ENCODE results near the gene CCDC38. TPM values are rescaled to one million over a fixed set of nuclear protein-coding genes. Genes with fewer than 3 reads are reported as not detected.
A peak's percentile ranks its signal among the peaks of the same experiment; 100 is the strongest.
"Not testable (repeated sequence)": the region's sequence is repeated elsewhere in the genome, so short reads cannot be mapped to it uniquely, and the experiment has no call there.

CCDC38 gene
- total RNA-seq, 1 donor from 2014 or later = not detected

GRCh38 chr12:95976416-95976832, 34.0 kb upstream of the CCDC38 start:
- FAIRE-seq (no peak), DNase-seq (ENCODE audit: low read depth) (peak; percentile 43)
- no peak for TF ChIP-seq CTCF (IDR thresholded peaks at IDR 0.05; ENCODE audit: insufficient read depth, low read length, severe bottlenecking)
- Histone ChIP-seq H3K4me3 (ENCODE audit: low read depth, low read length) (no peak overlapping the region), H3K36me3 (ENCODE audit: control insufficient read depth, insufficient read depth, low read length) (no peaks in the 10 kb centered on the region), H3K27me3 (ENCODE audit: control insufficient read depth, insufficient read depth, low read length) (no peaks in the 10 kb centered on the region)

- H3K4me3 ChIP-seq (ENCODE audit: low read depth, low read length) = no peak overlapping the region
- TF ChIP-seq CTCF (IDR thresholded peaks at IDR 0.05; ENCODE audit: insufficient read depth, low read length, severe bottlenecking) = no peak
- DNase-seq (ENCODE audit: low read depth) (no peak), FAIRE-seq (no peak)
- no peaks in the 10 kb centered on the region for H3K36me3 ChIP-seq (ENCODE audit: control insufficient read depth, insufficient read depth, low read length)
- H3K27me3 ChIP-seq (ENCODE audit: control insufficient read depth, insufficient read depth, low read length) = no peaks in the 10 kb centered on the region
These were observed 33.1 kb upstream of the CCDC38 start for GRCh38 chr12:95975491-95975890.

- FAIRE-seq (no peak), DNase-seq (ENCODE audit: low read depth) (no peak)
- TF ChIP-seq CTCF (IDR thresholded peaks at IDR 0.05; ENCODE audit: insufficient read depth, low read length, severe bottlenecking) = no peak
- Histone ChIP-seq H3K27me3 (ENCODE audit: control insufficient read depth, insufficient read depth, low read length) (no peaks in the 10 kb centered on the region), H3K36me3 (ENCODE audit: control insufficient read depth, insufficient read depth, low read length) (no peaks in the 10 kb centered on the region), H3K4me3 (ENCODE audit: low read depth, low read length) (no peak overlapping the region)
These were observed 31.9 kb upstream of the CCDC38 start for GRCh38 chr12:95974358-95974757.

GRCh38 chr12:95972832-95973456, 30.5 kb upstream of the CCDC38 start:
- no peak overlapping the region for H3K4me3 ChIP-seq (ENCODE audit: low read depth, low read length)
- no peaks in the 10 kb centered on the region for H3K36me3 ChIP-seq (ENCODE audit: control insufficient read depth, insufficient read depth, low read length)
- no peaks in the 10 kb centered on the region for H3K27me3 ChIP-seq (ENCODE audit: control insufficient read depth, insufficient read depth, low read length)
- DNase-seq (ENCODE audit: low read depth) = no peak
- no peak for TF ChIP-seq CTCF (IDR thresholded peaks at IDR 0.05; ENCODE audit: insufficient read depth, low read length, severe bottlenecking)
- no peak for FAIRE-seq

- H3K4me3 ChIP-seq (ENCODE audit: low read depth, low read length) = no peak overlapping the region
- TF ChIP-seq CTCF (IDR thresholded peaks at IDR 0.05; ENCODE audit: insufficient read depth, low read length, severe bottlenecking) = no peak
- peak; percentile 72 for FAIRE-seq
- H3K27me3 ChIP-seq (ENCODE audit: control insufficient read depth, insufficient read depth, low read length) = no peaks in the 10 kb centered on the region
- peak; percentile 13 for DNase-seq (ENCODE audit: low read depth)
- no peaks in the 10 kb centered on the region for H3K36me3 ChIP-seq (ENCODE audit: control insufficient read depth, insufficient read depth, low read length)
These were observed 28.5 kb upstream of the CCDC38 start for GRCh38 chr12:95970905-95971304.

- FAIRE-seq; H3K27me3 ChIP-seq (ENCODE audit: control insufficient read depth, insufficient read depth, low read length); DNase-seq (ENCODE audit: low read depth); H3K36me3 ChIP-seq (ENCODE audit: control insufficient read depth, insufficient read depth, low read length); H3K4me3 ChIP-seq (ENCODE audit: low read depth, low read length): not testable (repeated sequence)
These were observed 26.7 kb upstream of the CCDC38 start for GRCh38 chr12:95969116-95969515.
